B cell (primary cell): ENCODE measurements around the gene DCUN1D4. TPM values are rescaled to one million over a fixed set of nuclear protein-coding genes. Genes with fewer than 3 reads are reported as not detected.

ENCODE experiments used
- ATAC-seq: fragments of 200-7000 bp; cut with Tn5 transposase; one replicate; pipeline ENCODE4 v1.10.0; 2021; ENCODE audit warnings: low read depth, mild to moderate bottlenecking, moderate number of reproducible peaks, moderate library complexity
- CTCF ChIA-PET: fragments of 350-600 bp; sonication (Branson Sonifier 250); formaldehyde crosslinking; loops from one replicate; lab custom pipeline; 2021; ENCODE audit warnings: antibody characterized with exemption, inconsistent platforms; lab: Charles Lee
- POLR2A ChIA-PET: fragments of 350-600 bp; sonication (Branson Sonifier 250); formaldehyde crosslinking; loops from one replicate; lab custom pipeline; 2021; ENCODE audit warnings: antibody characterized with exemption; lab: Charles Lee
- DNase-seq: peaks from one replicate; pipeline ENCODE4 v3.0.0; 2013
- H2AFZ ChIP-seq: 2 replicates; pipeline ENCODE4 v1.6.1; 2012; ENCODE audit warnings: mild to moderate bottlenecking, low read depth, low read length; ENCODE audit not compliant: insufficient read depth, poor library complexity, severe bottlenecking
- H3K27ac ChIP-seq, 2 donors: 1 replicate in 1 of 2; 2 replicates in 1 of 2; pipeline ENCODE4 v1.5.1; 2012 to 2013; ENCODE audit warnings: low read length in 2 of 2, mild to moderate bottlenecking in 2 of 2, moderate library complexity in 1 of 2
- H3K27me3 ChIP-seq, 4 experiments: fragments of 200-600 bp in 1 of 4; sonication (generic) in 1 of 4; replicated peaks in 1 of 4; 1 replicate in 2 of 4; 2 replicates in 2 of 4; pipeline versions ENCODE4 v1.6.1 to v1.7.0; 2013 to 2016; ENCODE audit warnings: low read length in 3 of 4, mild to moderate bottlenecking in 2 of 4, mixed read lengths in 1 of 4, moderate library complexity in 1 of 4; ENCODE audit not compliant: insufficient read depth in 4 of 4, control insufficient read depth in 3 of 4; ENCODE audit errors: control extremely low read depth in 1 of 4
- H3K36me3 ChIP-seq, 2 experiments: replicated peaks in 1 of 2; 1 replicate in 1 of 2; 2 replicates in 1 of 2; pipeline versions ENCODE4 v1.6.1 to v1.7.1; 2013; ENCODE audit warnings: low read length in 1 of 2; ENCODE audit not compliant: insufficient read depth in 2 of 2, control insufficient read depth in 1 of 2; ENCODE audit errors: control extremely low read depth in 1 of 2, extremely low read depth in 1 of 2
- H3K4me1 ChIP-seq, 2 donors: fragments of 200-600 bp in 1 of 2; sonication (generic) in 1 of 2; 1 replicate in 1 of 2; 2 replicates in 1 of 2; pipeline versions ENCODE4 v1.5.1 to v1.6.1; 2013 to 2017; ENCODE audit warnings: low read length in 2 of 2; ENCODE audit not compliant: control insufficient read depth in 2 of 2, insufficient read depth in 2 of 2
- H3K4me2 ChIP-seq: replicated peaks from 2 replicates; pipeline ENCODE3; 2012; ENCODE audit warnings: mild to moderate bottlenecking, low read depth, low read length; ENCODE audit not compliant: poor library complexity, severe bottlenecking
- H3K4me3 ChIP-seq, 5 experiments: fragments of 200-600 bp in 1 of 5; sonication (generic) in 1 of 5; 1 replicate in 3 of 5; 2 replicates in 2 of 5; pipeline versions ENCODE4 v1.5.1 to v1.7.0; 2011 to 2016; ENCODE audit warnings: low read length in 4 of 5, mild to moderate bottlenecking in 4 of 5, low read depth in 2 of 5, control low read depth in 1 of 5, moderate library complexity in 1 of 5; ENCODE audit not compliant: insufficient read depth in 1 of 5; ENCODE audit errors: control extremely low read depth in 1 of 5, extremely low read depth in 1 of 5
- H3K79me2 ChIP-seq: fragments of 200-600 bp; sonication (generic); one replicate; pipeline ENCODE4 v1.6.0; 2016; ENCODE audit warnings: low read length; ENCODE audit not compliant: control insufficient read depth, insufficient read depth
- H3K9ac ChIP-seq: fragments of 200-600 bp; sonication (generic); 2 replicates; pipeline ENCODE4 v1.6.1; 2017; ENCODE audit warnings: mild to moderate bottlenecking, low read length, moderate library complexity
- H3K9me3 ChIP-seq, 3 donors: one replicate each; pipeline versions ENCODE4 v1.6.1 to v1.7.1; 2013; ENCODE audit warnings: low read length in 2 of 3; ENCODE audit not compliant: control insufficient read depth in 2 of 3, insufficient read depth in 1 of 3; ENCODE audit errors: control extremely low read depth in 1 of 3
- H4K20me1 ChIP-seq: 2 replicates; pipeline ENCODE4 v1.6.0; 2012; ENCODE audit warnings: mild to moderate bottlenecking, low read length; ENCODE audit not compliant: insufficient read depth, control insufficient read depth, poor library complexity, severe bottlenecking
- H3K27ac Mint-ChIP-seq: one replicate; pipeline ENCODE4 v1.8.0; 2021; ENCODE audit warnings: mixed read lengths
- H3K27me3 Mint-ChIP-seq: one replicate; pipeline ENCODE4 v1.8.0; 2021; ENCODE audit warnings: mixed read lengths
- H3K4me1 Mint-ChIP-seq: one replicate; pipeline ENCODE4 v1.8.0; 2021; ENCODE audit warnings: mixed read lengths
- H3K4me3 Mint-ChIP-seq: one replicate; pipeline ENCODE4 v1.8.0; 2021; ENCODE audit warnings: mixed read lengths
- H3K9me3 Mint-ChIP-seq: one replicate; pipeline ENCODE4 v1.8.0; 2022; ENCODE audit warnings: mixed read lengths; ENCODE audit not compliant: insufficient read depth
- EZH2 ChIP-seq: IDR thresholded peaks from 2 replicates; pipeline ENCODE4 v1.6.1; 2012; ENCODE audit warnings: borderline replicate concordance, low read depth, mild to moderate bottlenecking, moderate library complexity, low read length; ENCODE audit not compliant: insufficient read depth, poor library complexity, severe bottlenecking
- whole genome bisulfite sequencing: methylation state at CpG from one replicate; pipeline ENCODE4 v1.1.5; 2013; ENCODE audit warnings: missing lambda C conversion rate; ENCODE audit not compliant: insufficient coverage; 5-methylcytosine and 5-hydroxymethylcytosine counted together
- intact Hi-C: fragments of 100-400 bp; cut with micrococcal nuclease; formaldehyde crosslinking; loops from one replicate; pipeline ENCODE4 v1.10.0; 2022
- polyA plus RNA-seq: library from polyadenylated mRNA; depleted of rRNA; stranded (reverse); fragments of >200 nt; gene quantifications from 2 replicates; pipeline ENCODE4 v1.2.3, GENCODE V29; 2012
- total RNA-seq, 2 donors: library from RNA; stranded (reverse); fragments of 120-200 nt in 1 of 2; gene quantifications; 1 replicate in 1 of 2; 2 replicates in 1 of 2; pipeline versions ENCODE4 v1.2.3 to v1.2.4, GENCODE V29; 2013 to 2022
- TF ChIP-seq, protein P1 (sequence below): fragments of 200-600 bp; IDR thresholded peaks from one replicate; pipeline ENCODE4 v1.8.0; 2022; ENCODE audit warnings: antibody characterized with exemption, mild to moderate bottlenecking

The DCUN1D4 gene
- total and polyA plus RNA-seq, 2 donors (not counting 1 experiment from before 2014, with no cell fraction given) = 15.1 to 39.7 TPM

DNA sequence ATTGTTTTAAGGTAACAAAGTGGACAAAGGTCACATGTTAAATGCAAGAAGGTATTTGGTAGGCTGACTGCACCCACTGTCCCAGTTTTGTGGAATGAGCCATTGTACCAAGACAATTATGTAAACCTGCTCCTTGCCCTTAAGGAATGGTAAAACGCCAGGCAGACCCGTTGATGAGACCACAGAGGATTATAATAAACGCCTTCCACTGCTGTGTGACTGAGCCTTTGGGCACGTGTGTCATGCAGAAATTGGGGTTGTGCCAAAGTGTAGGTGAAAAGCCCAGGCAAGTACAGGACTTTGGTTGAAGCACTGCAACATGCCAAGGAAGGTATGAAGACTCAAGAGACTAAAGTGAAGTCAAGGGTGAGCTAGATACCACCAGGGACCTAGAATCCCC, 117.5 kb downstream of the DCUN1D4 start:
- H3K9me3 ChIP-seq = peaks cover 0 to 5% (median 0%) of the 10 kb centered on the region in 3 donors
- peaks cover 0 to 2% (median 0%) of the 10 kb centered on the region in 4 experiments for H3K27me3 ChIP-seq
- H3K4me3 Mint-ChIP-seq = no peak overlapping the region
- H3K4me2 ChIP-seq = no peak overlapping the region
- no peak for DNase-seq
- H3K9ac ChIP-seq = no peak overlapping the region
- TF ChIP-seq, protein P1, sequence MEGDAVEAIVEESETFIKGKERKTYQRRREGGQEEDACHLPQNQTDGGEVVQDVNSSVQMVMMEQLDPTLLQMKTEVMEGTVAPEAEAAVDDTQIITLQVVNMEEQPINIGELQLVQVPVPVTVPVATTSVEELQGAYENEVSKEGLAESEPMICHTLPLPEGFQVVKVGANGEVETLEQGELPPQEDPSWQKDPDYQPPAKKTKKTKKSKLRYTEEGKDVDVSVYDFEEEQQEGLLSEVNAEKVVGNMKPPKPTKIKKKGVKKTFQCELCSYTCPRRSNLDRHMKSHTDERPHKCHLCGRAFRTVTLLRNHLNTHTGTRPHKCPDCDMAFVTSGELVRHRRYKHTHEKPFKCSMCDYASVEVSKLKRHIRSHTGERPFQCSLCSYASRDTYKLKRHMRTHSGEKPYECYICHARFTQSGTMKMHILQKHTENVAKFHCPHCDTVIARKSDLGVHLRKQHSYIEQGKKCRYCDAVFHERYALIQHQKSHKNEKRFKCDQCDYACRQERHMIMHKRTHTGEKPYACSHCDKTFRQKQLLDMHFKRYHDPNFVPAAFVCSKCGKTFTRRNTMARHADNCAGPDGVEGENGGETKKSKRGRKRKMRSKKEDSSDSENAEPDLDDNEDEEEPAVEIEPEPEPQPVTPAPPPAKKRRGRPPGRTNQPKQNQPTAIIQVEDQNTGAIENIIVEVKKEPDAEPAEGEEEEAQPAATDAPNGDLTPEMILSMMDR = no peak
- TF ChIP-seq EZH2 = no peak
- H3K9me3 Mint-ChIP-seq = peaks cover 4% of the 10 kb centered on the region
- no peak for ATAC-seq
- ChIA-PET POLR2A (no interaction called here), CTCF (no interaction called here)
- H3K27ac Mint-ChIP-seq = no peak overlapping the region
- intact Hi-C loops = no loop called here
- no peaks in the 10 kb centered on the region for H3K4me1 ChIP-seq
- 76% methylated on average over 4 of the region's 4 CpGs for WGBS
- no peak overlapping the region for H3K4me3 ChIP-seq
- H4K20me1 ChIP-seq = no peaks in the 10 kb centered on the region
- H3K27ac ChIP-seq = no peak overlapping the region
- peaks cover 4% of the 10 kb centered on the region for H3K27me3 Mint-ChIP-seq
- H3K79me2 ChIP-seq = no peaks in the 10 kb centered on the region
- no peaks in the 10 kb centered on the region for H3K4me1 Mint-ChIP-seq
- no peaks in the 10 kb centered on the region for H3K36me3 ChIP-seq
- H2AFZ ChIP-seq = no peak overlapping the region

DNA sequence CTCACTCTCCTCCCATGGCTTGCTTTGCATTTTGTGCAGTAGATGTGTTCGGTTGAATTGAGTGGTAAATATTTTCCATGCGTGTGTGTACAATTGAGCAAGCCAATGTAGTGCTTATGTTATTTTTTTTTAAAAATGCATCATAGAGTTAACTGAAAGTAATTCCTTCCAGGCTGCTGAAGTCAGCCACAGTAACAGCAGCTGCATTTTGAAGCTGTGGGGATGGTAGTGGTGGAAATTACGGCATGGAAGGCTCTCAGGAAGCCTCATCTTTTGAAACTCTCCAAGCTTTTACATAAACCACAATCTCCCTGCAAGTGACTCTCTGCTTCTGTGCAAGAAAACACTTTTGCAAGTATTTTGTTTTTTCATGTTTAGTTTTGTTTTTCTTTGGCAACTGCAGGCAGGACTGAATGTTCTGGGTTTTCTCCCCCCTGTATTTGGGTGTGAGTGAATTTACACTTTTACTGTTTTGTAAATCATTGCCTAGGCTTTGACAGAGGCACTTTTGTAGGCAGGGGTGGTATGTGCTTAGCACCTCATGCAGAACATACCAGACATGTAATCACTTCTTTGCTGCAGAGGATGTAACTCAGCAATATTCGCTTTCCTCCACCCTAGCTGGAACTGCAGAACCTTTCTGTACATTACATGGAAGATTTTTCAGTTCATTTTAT, 121.0 kb downstream of the DCUN1D4 start:
- Histone ChIP-seq H3K27ac (no peak overlapping the region), H3K79me2 (no peaks in the 10 kb centered on the region), H3K27me3 (no peaks in the 10 kb centered on the region), H2AFZ (no peak overlapping the region), H3K9me3 (peaks cover 0 to 4% (median 0%) of the 10 kb centered on the region in 3 donors), H3K4me3 (no peak overlapping the region), H3K4me2 (no peak overlapping the region), H4K20me1 (no peaks in the 10 kb centered on the region), H3K36me3 (no peaks in the 10 kb centered on the region), H3K9ac (no peak overlapping the region), H3K4me1 (no peaks in the 10 kb centered on the region)
- H3K4me3 Mint-ChIP-seq = no peak overlapping the region
- ATAC-seq (no peak), DNase-seq (no peak)
- no peaks in the 10 kb centered on the region for H3K27me3 Mint-ChIP-seq
- H3K27ac Mint-ChIP-seq = no peak overlapping the region
- no peaks in the 10 kb centered on the region for H3K4me1 Mint-ChIP-seq
- WGBS = 100% methylated on average over 2 of the region's 4 CpGs
- intact Hi-C loops = no loop called here
- TF ChIP-seq, protein P1 = no peak
- CTCF ChIA-PET = no interaction called here
- peaks cover 3% of the 10 kb centered on the region for H3K9me3 Mint-ChIP-seq
- POLR2A ChIA-PET = no interaction called here
